Skeletal muscle satellite cell (primary cell): ENCODE measurements around the gene SLC35D2.

Experiments
- H3K27me3 ChIP-seq: 2 replicates; pipeline ENCODE4 v1.7.0; 2013; ENCODE audit warnings: low read length; ENCODE audit not compliant: control insufficient read depth, insufficient read depth
- H3K36me3 ChIP-seq: 2 replicates; pipeline ENCODE4 v1.7.0; 2013; ENCODE audit warnings: mild to moderate bottlenecking, control low read depth, low read length; ENCODE audit not compliant: insufficient read depth
- H3K4me1 ChIP-seq: 2 replicates; pipeline ENCODE4 v1.7.0; 2013; ENCODE audit warnings: low read length; ENCODE audit not compliant: control insufficient read depth, insufficient read depth
- H3K4me2 ChIP-seq: 2 replicates; pipeline ENCODE4 v1.7.0; 2013; ENCODE audit warnings: mild to moderate bottlenecking, low read length
- H3K4me3 ChIP-seq: 2 replicates; pipeline ENCODE4 v1.7.0; 2013; ENCODE audit warnings: low read length
- H3K9ac ChIP-seq: 2 replicates; pipeline ENCODE4 v1.7.0; 2013; ENCODE audit warnings: mild to moderate bottlenecking, low read depth, low read length, moderate library complexity
- H3K9me3 ChIP-seq: replicated peaks from 2 replicates; pipeline ENCODE4 v1.7.0; 2013; ENCODE audit warnings: mild to moderate bottlenecking, control low read depth, low read length

The SLC35D2 gene

DNA sequence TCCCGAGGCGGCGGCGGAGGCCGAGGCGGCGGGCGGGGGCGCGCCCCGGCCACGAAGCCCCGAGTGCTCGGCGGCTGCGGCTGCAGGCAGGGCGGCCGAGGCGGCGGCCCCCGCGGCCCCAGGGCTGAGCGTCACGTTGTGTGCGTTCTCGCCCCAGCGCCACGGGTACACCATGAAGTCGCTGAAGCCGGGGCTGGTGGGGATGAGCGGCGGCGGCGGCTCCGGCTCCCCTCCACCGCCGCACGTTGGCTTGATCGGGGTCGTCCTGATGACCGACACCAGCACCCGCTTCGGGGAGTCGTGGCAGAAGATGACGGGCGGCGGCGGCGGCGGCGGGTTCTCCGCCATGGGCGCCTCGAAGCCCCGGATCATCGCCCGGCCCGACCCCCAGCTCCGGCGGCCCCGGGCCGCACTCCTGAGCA, 34.2 kb upstream of the SLC35D2 start:
- Histone ChIP-seq H3K9me3 (no peaks in the 10 kb centered on the region), H3K4me1 (peaks cover 27% of the 10 kb centered on the region), H3K36me3 (no peaks in the 10 kb centered on the region), H3K4me3 (peak overlapping the region; percentile 84), H3K9ac (peak overlapping the region; percentile 93), H3K27me3 (no peaks in the 10 kb centered on the region), H3K4me2 (peak overlapping the region; percentile 100)

- peak overlapping the region; percentile 93 for H3K9ac ChIP-seq
- H3K4me1 ChIP-seq = peaks cover 27% of the 10 kb centered on the region
- H3K36me3 ChIP-seq = no peaks in the 10 kb centered on the region
- peak overlapping the region; percentile 88 for H3K4me2 ChIP-seq
- H3K27me3 ChIP-seq = no peaks in the 10 kb centered on the region
- peak overlapping the region; percentile 84 for H3K4me3 ChIP-seq
- no peaks in the 10 kb centered on the region for H3K9me3 ChIP-seq
Measured at GRCh38 chr9:96417051-96417586, 33.6 kb upstream of the SLC35D2 start.

- Histone ChIP-seq H3K9ac (no peak overlapping the region), H3K27me3 (no peaks in the 10 kb centered on the region), H3K9me3 (no peaks in the 10 kb centered on the region), H3K4me2 (peak overlapping the region; percentile 3), H3K4me1 (peaks cover 7% of the 10 kb centered on the region), H3K36me3 (no peaks in the 10 kb centered on the region), H3K4me3 (no peak overlapping the region)
Measured at GRCh38 chr9:96413302-96414221, 30.1 kb upstream of the SLC35D2 start.

DNA sequence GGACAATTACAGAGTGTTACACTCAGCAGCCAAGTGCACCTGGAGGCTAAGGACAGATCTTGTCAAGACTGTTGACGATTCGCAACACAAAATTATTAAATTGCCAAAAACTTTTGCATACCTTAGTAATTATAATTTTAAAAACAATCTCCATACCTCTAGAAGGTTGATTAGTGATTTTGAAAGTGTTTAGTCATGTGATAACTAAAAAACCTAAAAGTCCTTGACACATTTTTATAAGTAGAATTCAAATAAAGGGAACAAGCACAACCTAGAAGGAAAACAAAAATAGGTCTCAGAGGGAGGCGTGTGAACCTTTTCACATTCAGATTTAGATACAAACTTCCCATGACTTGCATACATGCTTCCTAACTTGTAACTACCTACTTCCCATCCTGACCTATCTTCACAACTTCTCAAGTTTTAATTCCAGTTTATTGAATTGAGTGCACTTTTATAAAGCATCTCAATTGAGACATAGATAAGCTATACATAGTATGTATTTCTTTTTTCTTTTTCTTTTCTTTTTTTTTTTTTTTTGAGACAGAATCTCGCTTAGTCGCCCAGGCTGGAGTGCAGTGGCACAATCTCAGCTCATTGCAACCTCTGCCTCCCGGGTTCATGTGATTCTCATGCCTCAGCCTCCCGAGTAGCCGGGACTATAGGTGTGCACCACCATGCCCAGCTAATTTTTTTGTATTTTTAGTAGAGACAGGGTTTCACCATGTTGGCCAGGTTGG, 28.8 kb upstream of the SLC35D2 start:
- no peaks in the 10 kb centered on the region for H3K27me3 ChIP-seq
- H3K9me3 ChIP-seq = no peaks in the 10 kb centered on the region
- peaks cover 7% of the 10 kb centered on the region for H3K4me1 ChIP-seq
- no peak overlapping the region for H3K9ac ChIP-seq
- no peaks in the 10 kb centered on the region for H3K36me3 ChIP-seq
- H3K4me2 ChIP-seq = no peak overlapping the region
- H3K4me3 ChIP-seq = no peak overlapping the region

DNA sequence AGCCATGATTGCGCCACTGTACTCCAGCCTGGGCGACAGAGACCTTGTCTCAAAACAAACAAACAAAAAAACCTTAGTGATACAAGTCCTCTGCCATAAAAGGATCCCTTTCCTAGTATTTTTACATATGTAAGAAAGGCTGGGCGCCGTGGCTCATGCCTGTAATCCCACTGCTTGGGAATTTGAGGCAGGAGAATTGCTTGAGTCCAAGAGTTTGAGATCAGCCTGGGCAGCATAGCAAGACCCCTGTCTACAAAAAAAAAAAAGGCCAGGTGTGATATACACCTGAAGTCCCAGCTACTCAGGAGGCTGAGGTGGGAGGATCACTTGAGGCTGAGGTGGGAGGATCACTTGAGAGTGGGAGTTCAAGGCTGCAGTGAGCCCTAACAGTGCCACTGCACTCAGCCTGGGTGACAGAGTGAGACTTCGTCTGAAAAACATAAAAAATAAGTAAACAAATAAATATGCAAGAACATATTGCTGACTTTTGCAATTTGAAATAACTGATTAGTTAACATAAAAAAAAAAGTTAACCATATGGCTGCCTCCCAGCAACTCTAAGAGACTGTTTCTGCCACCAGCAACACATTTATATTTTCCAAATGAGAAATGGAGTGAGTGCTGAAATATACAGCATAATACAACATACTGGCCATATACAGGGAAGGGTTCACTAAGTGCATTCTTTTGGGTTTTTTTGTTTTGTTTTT, 27.8 kb upstream of the SLC35D2 start:
- Histone ChIP-seq H3K9ac (no peak overlapping the region), H3K4me2 (no peak overlapping the region), H3K36me3 (no peaks in the 10 kb centered on the region), H3K9me3 (no peaks in the 10 kb centered on the region), H3K4me1 (peaks cover under 1% of the 10 kb centered on the region), H3K4me3 (no peak overlapping the region), H3K27me3 (no peaks in the 10 kb centered on the region)

DNA sequence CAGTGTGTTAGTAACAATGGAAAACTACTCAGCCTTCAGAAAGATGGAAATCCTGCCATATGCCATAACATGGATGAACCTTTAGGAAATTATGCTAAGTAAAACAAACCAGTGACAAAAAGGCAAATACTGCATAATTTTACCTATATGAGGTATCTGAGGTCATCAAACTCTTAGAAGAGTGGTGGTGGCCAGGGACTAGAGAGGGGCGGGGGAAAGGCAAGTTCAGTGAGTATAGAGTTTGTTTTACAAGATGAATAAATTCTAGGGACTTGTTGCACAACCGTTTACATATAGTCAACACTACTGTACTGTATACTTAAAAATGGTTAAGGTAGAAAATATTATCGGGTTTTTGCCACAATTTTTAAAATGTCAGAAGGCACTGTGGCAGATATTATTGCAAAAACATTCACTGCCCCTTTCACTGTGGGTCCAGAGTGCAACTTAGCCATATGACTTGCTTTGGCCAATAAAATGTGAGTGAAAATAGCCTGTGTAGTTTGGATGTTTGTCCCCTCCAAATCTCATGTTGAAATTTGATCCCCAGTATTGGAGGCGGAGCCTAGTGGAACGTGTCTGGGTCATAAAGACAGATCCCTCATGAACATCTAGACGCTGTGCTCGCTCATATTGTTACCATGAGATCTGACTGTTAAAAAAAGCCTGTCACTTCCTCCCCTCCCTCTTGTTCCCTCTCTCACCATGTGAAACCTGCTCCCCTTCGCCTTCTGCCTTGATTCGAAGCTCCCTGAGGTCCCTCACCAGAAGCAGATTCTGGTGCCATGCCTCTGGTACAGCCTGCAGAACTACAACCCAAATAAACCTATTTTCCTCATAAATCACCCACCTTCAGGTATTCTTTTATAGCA, 25.1 kb upstream of the SLC35D2 start:
- Histone ChIP-seq H3K4me3 (no peak overlapping the region), H3K9me3 (no peaks in the 10 kb centered on the region), H3K36me3 (no peaks in the 10 kb centered on the region)

DNA sequence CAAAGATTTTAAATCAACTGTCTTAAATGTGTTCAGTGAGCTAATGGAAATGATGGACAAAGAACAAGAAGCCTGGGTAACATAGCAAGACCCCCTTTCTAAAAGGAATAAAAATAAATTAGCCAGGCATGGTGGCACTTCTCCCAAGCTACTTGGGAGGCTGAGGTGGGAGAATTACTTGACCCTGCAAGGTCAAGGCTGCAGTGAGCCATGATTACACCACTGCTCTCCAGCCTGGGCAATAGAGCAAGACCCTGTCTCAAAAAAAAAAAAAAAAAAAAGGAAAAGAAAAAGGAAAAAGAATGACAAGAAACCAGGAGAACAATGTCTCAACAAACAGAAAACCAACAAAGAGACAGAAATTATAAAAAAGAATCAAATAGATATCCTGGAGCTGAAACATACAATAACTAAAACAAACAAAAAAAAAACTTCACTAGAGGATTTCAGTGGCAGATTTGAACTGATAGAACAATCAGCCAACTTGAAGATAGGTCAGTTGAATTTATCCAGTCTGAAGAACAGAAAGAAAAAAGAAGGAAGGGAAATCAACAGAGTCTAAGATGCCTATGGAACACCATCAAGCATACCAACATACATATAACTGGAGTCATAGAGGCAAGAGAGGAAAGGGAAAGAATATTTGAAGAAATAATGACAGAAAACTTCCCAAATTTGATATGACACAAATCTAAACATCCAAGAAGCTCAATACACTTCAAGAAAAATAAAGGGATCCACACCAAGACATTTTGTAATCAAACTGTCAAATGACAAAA, 16.8 kb upstream of the SLC35D2 start:
- Histone ChIP-seq H3K9ac (no peak overlapping the region), H3K4me1 (no peaks in the 10 kb centered on the region), H3K4me2 (no peak overlapping the region), H3K9me3 (no peaks in the 10 kb centered on the region), H3K36me3 (no peaks in the 10 kb centered on the region), H3K27me3 (no peaks in the 10 kb centered on the region), H3K4me3 (no peak overlapping the region)

More for the DNA sequence above, 25.1 kb upstream of the SLC35D2 start:
- Histone ChIP-seq H3K4me1 (no peaks in the 10 kb centered on the region), H3K9ac (no peak overlapping the region), H3K4me2 (no peak overlapping the region), H3K27me3 (no peaks in the 10 kb centered on the region)

GRCh38 chr9:96399325-96399633, 15.8 kb upstream of the SLC35D2 start:
- H3K4me1 ChIP-seq = no peaks in the 10 kb centered on the region
- no peak overlapping the region for H3K4me2 ChIP-seq
- H3K9ac ChIP-seq = no peak overlapping the region
- no peak overlapping the region for H3K4me3 ChIP-seq
- H3K9me3 ChIP-seq = no peaks in the 10 kb centered on the region
- no peaks in the 10 kb centered on the region for H3K27me3 ChIP-seq
- H3K36me3 ChIP-seq = no peaks in the 10 kb centered on the region

GRCh38 chr9:96398582-96399324, 15.2 kb upstream of the SLC35D2 start:
- no peak overlapping the region for H3K9ac ChIP-seq
- no peaks in the 10 kb centered on the region for H3K36me3 ChIP-seq
- no peak overlapping the region for H3K4me3 ChIP-seq
- H3K4me2 ChIP-seq = no peak overlapping the region
- H3K27me3 ChIP-seq = no peaks in the 10 kb centered on the region
- H3K4me1 ChIP-seq = no peaks in the 10 kb centered on the region
- no peaks in the 10 kb centered on the region for H3K9me3 ChIP-seq

- H3K27me3 ChIP-seq = no peaks in the 10 kb centered on the region
- H3K9me3 ChIP-seq = no peaks in the 10 kb centered on the region
- no peaks in the 10 kb centered on the region for H3K4me1 ChIP-seq
- no peak overlapping the region for H3K4me2 ChIP-seq
- no peak overlapping the region for H3K4me3 ChIP-seq
- H3K36me3 ChIP-seq = peaks cover 3% of the 10 kb centered on the region
- no peak overlapping the region for H3K9ac ChIP-seq
Measured at GRCh38 chr9:96395964-96396363, 12.5 kb upstream of the SLC35D2 start.
